DMS 273 treated with DMSO at 0.1 percent for 48 hours (cell line): ENCODE measurements around the gene DDX31.

Experiments used
- DNase-seq: peaks from one replicate; lab custom pipeline; 2025; lab: John Stamatoyannopoulos, UW

DDX31 gene

DNA sequence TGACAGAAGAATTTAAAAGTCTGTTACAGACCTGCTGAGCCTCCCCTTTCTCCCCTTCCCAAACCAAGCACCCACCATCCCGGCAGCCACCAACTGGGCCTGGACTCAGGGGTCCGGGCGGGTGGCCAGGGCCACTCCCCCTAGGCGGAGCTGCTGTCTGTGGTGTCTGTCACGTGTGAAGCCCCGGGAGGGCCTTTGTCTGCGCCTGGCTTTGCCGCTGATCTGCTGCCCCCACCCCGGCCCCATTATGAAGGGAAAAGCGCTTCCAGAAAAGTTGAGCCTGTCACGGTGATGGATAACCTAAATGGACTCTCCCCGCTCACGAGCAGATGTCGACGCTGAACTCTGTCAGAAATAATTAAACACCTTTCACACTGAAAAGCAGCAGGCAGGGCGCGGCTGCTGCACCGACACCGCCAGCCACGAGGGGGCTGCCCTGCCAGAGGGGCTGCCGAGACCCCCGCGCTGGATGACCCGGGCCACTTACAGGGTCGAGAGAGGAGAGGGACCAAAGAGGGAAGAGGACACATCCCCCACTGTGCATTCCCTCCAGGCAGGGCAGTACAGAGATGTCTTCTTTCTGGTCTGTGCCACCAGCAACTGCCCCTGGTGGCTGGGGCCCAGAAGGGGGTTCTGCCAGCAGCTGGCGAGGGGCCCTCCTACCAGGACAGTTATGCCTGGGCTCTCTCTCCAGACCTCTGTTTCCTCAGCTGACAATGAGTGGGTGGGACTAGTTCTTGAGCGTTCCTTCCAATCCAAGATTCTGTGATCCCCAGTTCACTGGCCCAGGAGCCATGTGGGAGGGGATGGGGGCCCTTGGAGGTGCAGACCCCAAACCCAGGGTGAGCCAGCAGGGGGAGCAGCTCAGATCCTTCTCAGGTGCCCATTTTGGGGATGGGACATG is 123.4 kb downstream of the DDX31 start:
- peak; percentile 56 for DNase-seq

DNA sequence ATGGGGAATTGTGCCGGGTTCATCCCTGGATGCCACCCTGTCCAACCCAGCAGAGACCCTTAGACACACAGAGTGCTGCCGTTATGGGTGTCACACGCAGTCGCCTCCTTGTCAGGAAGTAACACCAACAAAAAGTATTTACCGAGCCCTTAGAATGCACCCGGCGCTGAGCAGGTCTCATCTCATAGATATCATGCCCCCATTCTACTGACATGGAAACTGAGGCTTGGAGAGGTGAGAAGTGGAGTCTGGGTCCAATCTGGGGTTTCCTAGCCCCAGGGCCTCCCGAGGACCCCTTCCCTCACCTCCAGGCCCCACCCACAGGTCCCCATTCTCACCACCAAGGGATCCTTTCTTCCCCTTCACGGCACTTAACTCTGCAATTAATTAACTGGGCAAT is 124.2 kb downstream of the DDX31 start:
- DNase-seq = no peak

DNA sequence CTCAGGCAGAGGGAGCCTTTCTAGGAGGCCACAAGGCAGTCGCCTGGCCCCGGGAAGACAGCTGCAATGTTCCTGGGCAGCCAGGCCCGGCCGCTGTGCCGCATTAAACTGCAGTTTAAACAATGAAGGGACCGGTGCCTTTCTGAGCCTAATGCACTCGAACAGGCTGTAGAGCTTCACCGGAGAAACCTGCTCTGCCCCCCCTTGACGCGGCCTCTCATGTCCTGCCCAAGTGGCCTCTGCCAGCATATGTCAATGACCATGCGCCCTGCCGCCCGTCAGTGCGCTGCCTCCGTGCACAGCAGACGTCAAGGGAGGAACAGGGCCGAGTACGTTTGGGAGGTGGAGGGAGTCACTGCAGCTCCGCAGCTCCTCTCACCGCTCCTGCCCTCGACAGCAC is 125.8 kb downstream of the DDX31 start:
- DNase-seq = no peak

DNA sequence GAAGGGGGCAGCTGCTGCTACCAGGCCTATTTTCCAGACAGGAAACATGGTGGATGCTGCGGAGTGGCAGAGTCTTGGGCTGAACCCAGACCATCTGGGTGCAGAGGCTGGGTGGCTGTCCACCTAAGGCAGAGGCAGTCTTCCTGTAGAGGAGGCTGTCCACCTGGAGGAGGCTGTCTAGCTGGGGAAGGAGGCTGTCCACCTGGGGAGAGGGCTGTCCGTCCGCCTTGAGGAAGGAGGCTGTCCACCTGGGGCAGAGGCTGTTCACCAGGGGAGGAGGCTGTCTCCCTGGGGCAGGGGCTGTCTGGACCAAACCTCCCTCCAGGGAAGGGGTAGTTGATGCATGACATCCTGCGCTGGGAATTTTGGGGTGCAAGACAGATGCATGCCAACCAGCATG is 126.5 kb downstream of the DDX31 start:
- DNase-seq = no peak
